NCI-H1048 (cell line): ENCODE results near the gene BTBD17.

Experiments
- DNase-seq: peaks from one replicate; lab custom pipeline; 2025; lab: John Stamatoyannopoulos, UW

BTBD17 gene

GRCh38 chr17:74335529-74336062, 26.1 kb downstream of the BTBD17 start:
- DNase-seq: no peak

- DNase-seq: no peak
Measured at GRCh38 chr17:74334393-74335039, 27.2 kb downstream of the BTBD17 start.

GRCh38 chr17:74332763-74333283, 28.8 kb downstream of the BTBD17 start:
- no peak for DNase-seq

GRCh38 chr17:74332017-74332650, 29.5 kb downstream of the BTBD17 start:
- no peak for DNase-seq

- DNase-seq: no peak
Measured at GRCh38 chr17:74330446-74330845, 31.2 kb downstream of the BTBD17 start.

GRCh38 chr17:74329378-74329777, 32.3 kb downstream of the BTBD17 start:
- no peak for DNase-seq

- DNase-seq: no peak
Measured at GRCh38 chr17:74328487-74328886, 33.2 kb downstream of the BTBD17 start.

- DNase-seq: no peak
Measured at GRCh38 chr17:74326506-74326905, 35.2 kb downstream of the BTBD17 start.

GRCh38 chr17:74325743-74326379, 35.8 kb downstream of the BTBD17 start, which contains the start of gene KIF19:
Gene KIF19 (plus strand): TSS chr17:74326226. CDS start chr17:74326350, 124 bp downstream.
- DNase-seq: no peak

GRCh38 chr17:74325376-74325742, 36.3 kb downstream of the BTBD17 start:
- no peak for DNase-seq

- DNase-seq: no peak
Measured at GRCh38 chr17:74324521-74324920, 37.1 kb downstream of the BTBD17 start.

GRCh38 chr17:74318391-74318790, 43.3 kb downstream of the BTBD17 start:
- DNase-seq: no peak

- DNase-seq: no peak
Measured at GRCh38 chr17:74317071-74317470, 44.6 kb downstream of the BTBD17 start.

GRCh38 chr17:74316220-74316619, 45.4 kb downstream of the BTBD17 start:
- no peak for DNase-seq

- no peak for DNase-seq
Measured at GRCh38 chr17:74314877-74315276, 46.8 kb downstream of the BTBD17 start.

GRCh38 chr17:74309902-74310301, 51.8 kb downstream of the BTBD17 start:
- DNase-seq: no peak

- no peak for DNase-seq
Measured at GRCh38 chr17:74307984-74308773, 53.5 kb downstream of the BTBD17 start.
